Stimulated activated naive CD4-positive, alpha-beta T cell treated with Interleukin-2 at 50 U/mL for 16 hours (primary cell): ENCODE results near the gene ERP44.
"Not testable (repeated sequence)": the region's sequence is repeated elsewhere in the genome, so short reads cannot be mapped to it uniquely, and the experiment has no call there.

Source experiments
- DNase-seq: peaks from one replicate; lab custom pipeline; 2025; lab: John Stamatoyannopoulos, UW

ERP44 gene

DNA sequence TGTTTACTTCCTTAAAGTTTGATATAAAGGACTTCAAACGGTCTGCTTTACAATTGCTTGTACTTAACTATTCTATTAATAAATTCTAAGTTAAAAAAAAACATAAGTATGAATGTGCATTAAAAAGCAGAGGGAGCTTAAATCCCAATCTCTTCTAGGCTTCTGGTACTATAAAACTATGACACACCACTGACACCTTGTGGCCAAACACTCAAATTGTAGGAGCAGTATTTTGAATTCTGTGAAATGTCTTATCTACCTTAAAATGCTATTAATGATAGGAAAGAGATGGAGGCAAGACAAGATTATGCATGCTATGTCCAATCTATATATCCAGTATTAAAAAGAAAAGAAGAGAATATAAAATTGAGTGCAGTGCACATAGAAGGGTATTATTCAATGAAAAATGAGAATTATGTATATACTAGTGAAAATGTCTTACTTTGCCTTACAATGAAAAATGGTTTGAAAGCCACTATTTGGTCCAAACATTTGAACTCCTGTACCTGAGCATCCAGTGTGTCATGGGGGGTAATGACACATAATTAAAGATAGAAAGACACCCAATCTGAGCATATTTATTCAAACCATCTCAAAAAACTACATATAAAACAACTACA is 87.6 kb downstream of the ERP44 start:
- DNase-seq: peak; percentile 1

DNA sequence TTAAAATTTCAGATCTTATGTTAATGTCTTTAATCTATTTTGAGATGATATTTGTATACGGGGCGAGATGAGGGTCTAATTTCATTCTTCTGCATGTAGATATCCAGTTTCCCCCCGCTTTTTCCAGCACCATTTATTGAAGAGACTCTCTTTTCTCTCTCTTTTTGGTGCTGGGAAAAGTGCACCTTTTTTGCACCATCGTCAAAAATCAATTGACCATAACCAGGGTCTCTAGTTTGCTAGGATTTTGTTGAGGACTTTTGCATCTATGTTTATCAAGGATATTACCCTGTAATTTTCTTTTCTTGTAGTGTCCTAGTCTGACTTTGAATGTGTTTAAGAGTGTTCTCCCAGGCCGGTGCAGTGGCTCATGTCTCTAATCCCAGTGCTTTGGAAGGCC is 99.0 kb downstream of the ERP44 start:
- DNase-seq: no peak

DNA sequence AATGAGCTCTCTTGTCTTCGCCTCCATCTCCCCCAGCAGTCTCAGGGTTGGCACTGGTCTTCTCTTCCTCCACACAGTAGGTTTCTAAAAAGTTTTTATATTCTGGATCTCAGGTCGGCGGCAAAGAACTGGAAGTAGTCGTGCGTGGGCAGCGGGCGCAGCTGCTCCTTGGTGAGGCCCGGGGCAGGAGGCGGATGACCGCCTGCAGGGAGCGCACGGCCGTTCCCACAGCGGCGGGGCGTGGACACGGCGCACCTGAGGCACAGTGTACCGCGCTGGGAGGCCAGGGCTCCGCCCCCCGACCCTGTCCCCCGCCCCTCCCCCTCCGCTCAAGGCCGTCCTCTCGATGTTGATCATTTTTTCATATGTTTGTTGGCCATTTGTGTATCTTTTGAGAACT is 99.9 kb downstream of the ERP44 start:
- no peak for DNase-seq

GRCh38 chr9:99998266-99998665 is 100.5 kb downstream of the ERP44 start:
- DNase-seq: no peak

GRCh38 chr9:99990508-99990907 is 108.3 kb downstream of the ERP44 start:
- not testable (repeated sequence) for DNase-seq

DNA sequence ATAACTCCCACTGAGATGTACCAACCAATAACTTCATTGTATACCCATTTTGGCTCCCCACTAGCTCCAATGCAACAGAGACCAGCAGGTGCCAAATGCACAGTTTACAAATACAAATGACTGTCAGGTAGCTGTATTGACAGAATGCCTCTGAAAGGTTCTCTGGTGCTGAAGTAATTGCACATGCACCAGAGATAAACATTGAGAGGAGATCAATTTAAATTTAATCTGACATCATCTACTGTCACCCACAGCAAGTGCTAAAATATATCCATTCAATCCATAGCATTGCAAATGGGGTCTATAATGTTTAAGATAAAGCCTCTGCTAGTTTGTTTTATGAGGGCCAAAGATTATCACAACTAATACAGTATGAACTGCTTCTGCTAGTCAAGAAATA is 112.2 kb downstream of the ERP44 start:
- DNase-seq: no peak

GRCh38 chr9:99980598-99980997 is 118.2 kb downstream of the ERP44 start:
- DNase-seq: no peak

GRCh38 chr9:99978221-99978620 is 120.6 kb downstream of the ERP44 start:
- DNase-seq: no peak

DNA sequence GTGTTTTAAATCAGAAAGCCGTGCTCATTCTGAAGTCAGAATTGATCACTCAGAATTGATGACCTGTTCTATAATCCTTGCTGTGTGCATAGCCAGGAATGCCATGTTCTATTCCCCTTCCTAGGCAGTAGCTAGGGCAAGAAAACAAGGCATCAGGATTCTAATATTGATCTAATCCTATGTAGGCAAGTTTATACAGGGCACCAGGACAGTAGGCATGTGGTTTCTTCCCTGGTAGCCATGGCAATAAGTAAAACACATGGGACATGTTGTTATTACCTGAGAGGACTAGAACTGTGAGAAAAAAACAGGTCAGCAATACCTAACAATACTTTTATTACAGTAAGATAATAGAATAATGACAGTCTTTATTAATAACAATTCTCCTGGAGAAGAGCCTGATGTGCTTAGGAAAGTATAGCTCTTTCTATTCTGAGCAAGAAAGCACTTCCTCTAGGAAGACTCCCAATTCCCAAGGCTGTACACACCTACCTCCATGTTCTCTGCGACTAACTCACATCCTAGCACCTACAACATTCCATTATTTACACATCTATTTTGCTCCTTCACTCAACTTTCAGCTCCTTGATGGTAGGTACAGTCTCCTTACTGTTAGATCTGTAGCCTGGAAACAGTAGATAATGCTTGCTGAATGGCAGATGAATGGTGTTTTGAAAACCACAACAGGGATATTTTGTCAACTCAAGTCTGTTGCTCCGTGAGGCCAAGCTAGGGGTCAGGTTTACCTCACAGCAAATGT is 121.6 kb downstream of the ERP44 start:
- no peak for DNase-seq

GRCh38 chr9:99973455-99973854 is 125.3 kb downstream of the ERP44 start:
- DNase-seq: no peak

- no peak for DNase-seq
Observed at GRCh38 chr9:99971410-99971809, 127.4 kb downstream of the ERP44 start.

DNA sequence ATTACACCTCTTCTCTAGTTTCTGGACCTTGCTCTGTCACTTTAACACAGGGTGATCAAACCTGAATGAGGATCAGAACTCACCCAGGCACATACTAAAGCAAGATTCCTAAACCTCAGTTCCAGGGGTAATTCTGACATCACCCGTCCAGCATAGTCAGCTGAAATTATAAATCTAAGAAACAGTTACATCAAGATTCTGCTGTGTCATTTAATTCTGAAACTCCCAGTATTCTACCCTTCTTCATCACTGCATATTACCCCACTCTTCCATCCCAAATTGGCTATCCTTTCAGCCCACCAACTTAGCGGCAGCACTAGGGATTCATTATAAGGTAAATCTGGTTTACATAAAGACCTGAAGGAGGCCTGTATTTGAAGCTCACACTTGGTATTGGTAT is 128.3 kb downstream of the ERP44 start:
- no peak for DNase-seq

- no peak for DNase-seq
Observed at GRCh38 chr9:99967457-99967856, 131.3 kb downstream of the ERP44 start.

- DNase-seq: no peak
Observed at GRCh38 chr9:99966716-99967115, 132.1 kb downstream of the ERP44 start.

- no peak for DNase-seq
Observed at GRCh38 chr9:99966001-99966400, 132.8 kb downstream of the ERP44 start.

GRCh38 chr9:99964336-99964735 is 134.5 kb downstream of the ERP44 start:
- DNase-seq: no peak

- no peak for DNase-seq
Observed at GRCh38 chr9:99962680-99963261, 136.0 kb downstream of the ERP44 start.

DNA sequence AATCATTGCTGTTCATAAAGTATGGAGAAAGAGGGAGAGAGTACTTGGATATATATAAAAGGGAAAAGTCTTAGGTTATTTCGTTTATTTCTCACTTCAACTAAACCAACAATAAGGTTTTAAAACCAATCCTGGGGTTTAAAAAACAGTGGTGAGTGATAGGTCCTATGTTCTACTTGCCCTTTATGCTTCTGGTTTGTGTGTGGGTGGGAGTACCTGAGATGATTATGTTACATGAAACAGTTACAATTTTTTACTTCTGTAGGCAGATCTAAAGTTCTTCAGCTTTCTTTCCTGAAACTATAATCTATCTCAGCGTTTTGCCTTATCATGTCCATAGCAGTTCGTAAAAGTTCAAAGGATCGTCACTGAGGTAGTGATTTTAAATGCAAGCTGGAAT is 143.2 kb downstream of the ERP44 start:
- DNase-seq: no peak

DNA sequence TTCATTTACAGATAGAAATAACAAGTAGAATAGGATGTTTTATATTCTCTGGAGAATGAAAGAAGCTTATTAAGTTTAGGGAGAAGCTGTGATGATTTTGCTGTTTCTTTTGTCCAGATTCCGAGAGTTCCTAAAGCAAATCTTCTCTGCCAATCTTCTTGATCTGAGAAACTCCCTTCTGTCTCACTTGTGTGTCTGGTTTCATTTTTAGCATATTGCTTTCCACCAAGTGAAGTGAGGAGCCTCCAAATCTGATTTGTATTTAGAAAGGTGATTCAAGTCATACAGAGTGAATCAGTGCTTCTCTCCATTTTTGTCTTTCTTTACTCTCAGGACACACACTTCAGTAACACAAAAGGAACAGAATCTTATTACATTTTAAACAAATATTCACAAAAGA is 144.0 kb downstream of the ERP44 start:
- DNase-seq: no peak

- no peak for DNase-seq
Observed at GRCh38 chr9:99953861-99954507, 144.8 kb downstream of the ERP44 start.

DNA sequence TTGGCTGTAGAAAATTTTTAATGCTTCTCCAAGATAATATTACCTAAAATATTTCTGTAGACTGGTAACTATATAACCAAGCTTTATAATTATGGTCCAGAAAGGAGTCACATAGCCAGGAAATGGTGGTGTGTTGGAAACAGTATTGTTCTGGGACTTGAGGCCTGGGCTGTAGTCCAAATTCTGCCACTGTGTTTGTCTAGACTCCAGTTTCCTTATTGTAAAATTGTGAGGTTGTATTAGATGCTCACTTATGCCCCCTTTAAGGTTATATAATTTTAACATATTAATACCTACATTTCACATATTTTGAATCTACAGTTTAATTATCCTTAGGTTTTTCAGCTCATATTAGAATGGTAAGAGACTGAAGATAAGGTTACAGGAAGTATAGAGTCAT is 149.9 kb downstream of the ERP44 start:
- no peak for DNase-seq

GRCh38 chr9:99948482-99948881 is 150.3 kb downstream of the ERP44 start:
- no peak for DNase-seq

GRCh38 chr9:99947395-99947794 is 151.4 kb downstream of the ERP44 start:
- DNase-seq: no peak
